Measurements from ENCODE around the gene GAST. TPM values are rescaled to one million over a fixed set of nuclear protein-coding genes. Genes with fewer than 3 reads are reported as not detected.

GAST gene
- total and polyA plus RNA-seq, 9 of the 15 experiments (the other 6 are each of a cell fraction or from before 2014, with no cell fraction given), result not detected

DNA sequence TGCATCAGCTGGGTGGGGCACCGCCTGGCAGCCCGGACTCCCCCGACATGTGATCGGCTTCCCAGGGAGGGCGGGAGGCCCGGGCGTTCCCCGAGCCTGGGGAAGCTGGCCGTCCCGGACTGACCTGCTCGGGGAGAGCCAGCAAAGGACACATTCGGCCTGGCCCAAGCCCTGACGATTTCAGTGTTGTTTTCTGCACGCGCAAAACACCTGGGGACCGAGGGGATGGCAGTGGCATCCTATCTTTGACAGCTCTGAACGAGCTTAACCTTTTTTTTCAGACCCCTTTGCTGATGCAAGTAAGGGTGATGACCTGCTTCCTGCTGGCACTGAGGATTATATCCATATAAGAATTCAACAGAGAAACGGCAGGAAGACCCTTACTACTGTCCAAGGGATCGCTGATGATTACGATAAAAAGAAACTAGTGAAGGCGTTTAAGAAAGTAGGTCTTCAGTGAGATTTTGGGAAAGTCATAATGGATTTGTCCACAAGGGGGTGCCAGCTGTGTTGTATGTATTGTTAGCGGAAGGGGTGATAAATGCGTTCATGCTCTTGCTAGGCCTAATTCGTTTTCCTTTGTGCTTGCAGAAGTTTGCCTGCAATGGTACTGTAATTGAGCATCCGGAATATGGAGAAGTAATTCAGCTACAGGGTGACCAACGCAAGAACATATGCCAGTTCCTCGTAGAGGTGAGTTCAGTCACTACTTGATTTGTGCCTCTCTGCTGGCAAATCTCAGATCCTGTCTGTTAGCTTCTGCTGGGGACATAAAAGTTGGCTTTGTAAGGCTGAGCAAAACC lies 22.4 kb upstream of the GAST start (continued):
- TF ChIP-seq, protein P1, sequence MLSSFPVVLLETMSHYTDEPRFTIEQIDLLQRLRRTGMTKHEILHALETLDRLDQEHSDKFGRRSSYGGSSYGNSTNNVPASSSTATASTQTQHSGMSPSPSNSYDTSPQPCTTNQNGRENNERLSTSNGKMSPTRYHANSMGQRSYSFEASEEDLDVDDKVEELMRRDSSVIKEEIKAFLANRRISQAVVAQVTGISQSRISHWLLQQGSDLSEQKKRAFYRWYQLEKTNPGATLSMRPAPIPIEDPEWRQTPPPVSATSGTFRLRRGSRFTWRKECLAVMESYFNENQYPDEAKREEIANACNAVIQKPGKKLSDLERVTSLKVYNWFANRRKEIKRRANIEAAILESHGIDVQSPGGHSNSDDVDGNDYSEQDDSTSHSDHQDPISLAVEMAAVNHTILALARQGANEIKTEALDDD (IDR thresholded peaks at IDR 0.05), result 0 out of 2 replicates have a peak, but pooled peaks have one; percentile 16
- TF ChIP-seq, protein P2, sequence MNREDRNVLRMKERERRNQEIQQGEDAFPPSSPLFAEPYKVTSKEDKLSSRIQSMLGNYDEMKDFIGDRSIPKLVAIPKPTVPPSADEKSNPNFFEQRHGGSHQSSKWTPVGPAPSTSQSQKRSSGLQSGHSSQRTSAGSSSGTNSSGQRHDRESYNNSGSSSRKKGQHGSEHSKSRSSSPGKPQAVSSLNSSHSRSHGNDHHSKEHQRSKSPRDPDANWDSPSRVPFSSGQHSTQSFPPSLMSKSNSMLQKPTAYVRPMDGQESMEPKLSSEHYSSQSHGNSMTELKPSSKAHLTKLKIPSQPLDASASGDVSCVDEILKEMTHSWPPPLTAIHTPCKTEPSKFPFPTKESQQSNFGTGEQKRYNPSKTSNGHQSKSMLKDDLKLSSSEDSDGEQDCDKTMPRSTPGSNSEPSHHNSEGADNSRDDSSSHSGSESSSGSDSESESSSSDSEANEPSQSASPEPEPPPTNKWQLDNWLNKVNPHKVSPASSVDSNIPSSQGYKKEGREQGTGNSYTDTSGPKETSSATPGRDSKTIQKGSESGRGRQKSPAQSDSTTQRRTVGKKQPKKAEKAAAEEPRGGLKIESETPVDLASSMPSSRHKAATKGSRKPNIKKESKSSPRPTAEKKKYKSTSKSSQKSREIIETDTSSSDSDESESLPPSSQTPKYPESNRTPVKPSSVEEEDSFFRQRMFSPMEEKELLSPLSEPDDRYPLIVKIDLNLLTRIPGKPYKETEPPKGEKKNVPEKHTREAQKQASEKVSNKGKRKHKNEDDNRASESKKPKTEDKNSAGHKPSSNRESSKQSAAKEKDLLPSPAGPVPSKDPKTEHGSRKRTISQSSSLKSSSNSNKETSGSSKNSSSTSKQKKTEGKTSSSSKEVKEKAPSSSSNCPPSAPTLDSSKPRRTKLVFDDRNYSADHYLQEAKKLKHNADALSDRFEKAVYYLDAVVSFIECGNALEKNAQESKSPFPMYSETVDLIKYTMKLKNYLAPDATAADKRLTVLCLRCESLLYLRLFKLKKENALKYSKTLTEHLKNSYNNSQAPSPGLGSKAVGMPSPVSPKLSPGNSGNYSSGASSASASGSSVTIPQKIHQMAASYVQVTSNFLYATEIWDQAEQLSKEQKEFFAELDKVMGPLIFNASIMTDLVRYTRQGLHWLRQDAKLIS (CRISPR knock-in tag; IDR thresholded peaks at IDR 0.05), result no peak
- TF ChIP-seq, protein P3, sequence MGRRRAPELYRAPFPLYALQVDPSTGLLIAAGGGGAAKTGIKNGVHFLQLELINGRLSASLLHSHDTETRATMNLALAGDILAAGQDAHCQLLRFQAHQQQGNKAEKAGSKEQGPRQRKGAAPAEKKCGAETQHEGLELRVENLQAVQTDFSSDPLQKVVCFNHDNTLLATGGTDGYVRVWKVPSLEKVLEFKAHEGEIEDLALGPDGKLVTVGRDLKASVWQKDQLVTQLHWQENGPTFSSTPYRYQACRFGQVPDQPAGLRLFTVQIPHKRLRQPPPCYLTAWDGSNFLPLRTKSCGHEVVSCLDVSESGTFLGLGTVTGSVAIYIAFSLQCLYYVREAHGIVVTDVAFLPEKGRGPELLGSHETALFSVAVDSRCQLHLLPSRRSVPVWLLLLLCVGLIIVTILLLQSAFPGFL (CRISPR knock-in tag; IDR thresholded peaks at IDR 0.05), result peak; percentile 60; the same call in 1 of the 2 replicates
- TF ChIP-seq, protein P4, sequence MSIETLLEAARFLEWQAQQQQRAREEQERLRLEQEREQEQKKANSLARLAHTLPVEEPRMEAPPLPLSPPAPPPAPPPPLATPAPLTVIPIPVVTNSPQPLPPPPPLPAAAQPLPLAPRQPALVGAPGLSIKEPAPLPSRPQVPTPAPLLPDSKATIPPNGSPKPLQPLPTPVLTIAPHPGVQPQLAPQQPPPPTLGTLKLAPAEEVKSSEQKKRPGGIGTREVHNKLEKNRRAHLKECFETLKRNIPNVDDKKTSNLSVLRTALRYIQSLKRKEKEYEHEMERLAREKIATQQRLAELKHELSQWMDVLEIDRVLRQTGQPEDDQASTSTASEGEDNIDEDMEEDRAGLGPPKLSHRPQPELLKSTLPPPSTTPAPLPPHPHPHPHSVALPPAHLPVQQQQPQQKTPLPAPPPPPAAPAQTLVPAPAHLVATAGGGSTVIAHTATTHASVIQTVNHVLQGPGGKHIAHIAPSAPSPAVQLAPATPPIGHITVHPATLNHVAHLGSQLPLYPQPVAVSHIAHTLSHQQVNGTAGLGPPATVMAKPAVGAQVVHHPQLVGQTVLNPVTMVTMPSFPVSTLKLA (conservative IDR thresholded peaks at IDR 0.05), result peak; percentile 83 to 94
- TF ChIP-seq, protein P5, sequence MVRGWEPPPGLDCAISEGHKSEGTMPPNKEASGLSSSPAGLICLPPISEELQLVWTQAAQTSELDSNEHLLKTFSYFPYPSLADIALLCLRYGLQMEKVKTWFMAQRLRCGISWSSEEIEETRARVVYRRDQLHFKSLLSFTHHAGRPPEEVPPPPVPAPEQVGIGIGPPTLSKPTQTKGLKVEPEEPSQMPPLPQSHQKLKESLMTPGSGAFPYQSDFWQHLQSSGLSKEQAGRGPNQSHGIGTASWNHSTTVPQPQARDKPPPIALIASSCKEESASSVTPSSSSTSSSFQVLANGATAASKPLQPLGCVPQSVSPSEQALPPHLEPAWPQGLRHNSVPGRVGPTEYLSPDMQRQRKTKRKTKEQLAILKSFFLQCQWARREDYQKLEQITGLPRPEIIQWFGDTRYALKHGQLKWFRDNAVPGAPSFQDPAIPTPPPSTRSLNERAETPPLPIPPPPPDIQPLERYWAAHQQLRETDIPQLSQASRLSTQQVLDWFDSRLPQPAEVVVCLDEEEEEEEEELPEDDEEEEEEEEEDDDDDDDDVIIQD (CRISPR knock-in tag; IDR thresholded peaks at IDR 0.05), result no peak
- TF ChIP-seq, protein P6, sequence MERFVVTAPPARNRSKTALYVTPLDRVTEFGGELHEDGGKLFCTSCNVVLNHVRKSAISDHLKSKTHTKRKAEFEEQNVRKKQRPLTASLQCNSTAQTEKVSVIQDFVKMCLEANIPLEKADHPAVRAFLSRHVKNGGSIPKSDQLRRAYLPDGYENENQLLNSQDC (CRISPR knock-in tag; IDR thresholded peaks at IDR 0.05), result no peak
- TF ChIP-seq, protein P7, sequence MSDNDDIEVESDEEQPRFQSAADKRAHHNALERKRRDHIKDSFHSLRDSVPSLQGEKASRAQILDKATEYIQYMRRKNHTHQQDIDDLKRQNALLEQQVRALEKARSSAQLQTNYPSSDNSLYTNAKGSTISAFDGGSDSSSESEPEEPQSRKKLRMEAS (CRISPR knock-in tag; IDR thresholded peaks at IDR 0.05), result no peak; the same call in 1 of the 2 replicates
- TF ChIP-seq, protein P8, sequence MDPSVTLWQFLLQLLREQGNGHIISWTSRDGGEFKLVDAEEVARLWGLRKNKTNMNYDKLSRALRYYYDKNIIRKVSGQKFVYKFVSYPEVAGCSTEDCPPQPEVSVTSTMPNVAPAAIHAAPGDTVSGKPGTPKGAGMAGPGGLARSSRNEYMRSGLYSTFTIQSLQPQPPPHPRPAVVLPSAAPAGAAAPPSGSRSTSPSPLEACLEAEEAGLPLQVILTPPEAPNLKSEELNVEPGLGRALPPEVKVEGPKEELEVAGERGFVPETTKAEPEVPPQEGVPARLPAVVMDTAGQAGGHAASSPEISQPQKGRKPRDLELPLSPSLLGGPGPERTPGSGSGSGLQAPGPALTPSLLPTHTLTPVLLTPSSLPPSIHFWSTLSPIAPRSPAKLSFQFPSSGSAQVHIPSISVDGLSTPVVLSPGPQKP (CRISPR knock-in tag; IDR thresholded peaks at IDR 0.05), result no peak
- TF ChIP-seq NR2F6 (CRISPR knock-in tag; IDR thresholded peaks at IDR 0.05) (no peak), SMAD1 (IDR thresholded peaks at IDR 0.05; ENCODE audit: low read depth, low read length, partially characterized antibody) (no peak), SIN3A (IDR thresholded peaks at IDR 0.05; ENCODE audit: borderline replicate concordance in 2 of 2, control insufficient read depth in 1 of 2, low read depth in 2 of 2, low read length in 2 of 2) (peak; percentile 81 to 85; a peak in 3 of 4 replicates), SUPT5H (IDR thresholded peaks at IDR 0.05) (no peak)
- TF ChIP-seq, protein P9, sequence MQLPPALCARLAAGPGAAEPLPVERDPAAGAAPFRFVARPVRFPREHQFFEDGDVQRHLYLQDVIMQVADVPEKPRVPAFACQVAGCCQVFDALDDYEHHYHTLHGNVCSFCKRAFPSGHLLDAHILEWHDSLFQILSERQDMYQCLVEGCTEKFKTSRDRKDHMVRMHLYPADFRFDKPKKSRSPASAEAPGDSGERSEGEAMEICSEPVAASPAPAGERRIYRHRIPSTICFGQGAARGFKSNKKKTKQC (CRISPR knock-in tag; IDR thresholded peaks at IDR 0.05), result no peak
